ENCODE results near the gene SP110. TPM values are rescaled to one million over a fixed set of nuclear protein-coding genes. Genes with fewer than 3 reads are reported as not detected.

SP110 gene
- total and polyA plus RNA-seq, 5 donors from 2014 or later, result 74.5 to 131 (median 87.9) TPM

- Mint-ChIP-seq H3K27ac (no peak overlapping the region), H3K9me3 (peaks cover 3 to 17% (median 6%) of the 10 kb centered on the region in 7 donors), H3K4me3 (peak overlapping the region in 3 of 4 donors; percentile 3 to 32 (median 7)), H3K4me1 (peaks cover 33 to 55% (median 41%) of the 10 kb centered on the region in 4 donors), H3K27me3 (no peaks in the 10 kb centered on the region), H3K36me3 (peaks cover 67% of the 10 kb centered on the region)
- ATAC-seq (ENCODE audit: low read depth in 2 of 2) (no peak), DNase-seq (no peak)
- Histone ChIP-seq H3K36me3 (ENCODE audit: control insufficient read depth, insufficient read depth, low read length) (peaks cover 46% of the 10 kb centered on the region), H3K9me3 (ENCODE audit: control insufficient read depth in 2 of 2, low read length in 2 of 2) (peaks cover 12 to 14% of the 10 kb centered on the region in 2 experiments), H3K27me3 (ENCODE audit: control insufficient read depth, insufficient read depth, low read length) (no peaks in the 10 kb centered on the region), H3K4me3 (ENCODE audit: low read depth, low read length) (peak overlapping the region; percentile 13), H3K4me1 (ENCODE audit: control insufficient read depth, insufficient read depth, low read length, poor library complexity, severe bottlenecking) (peaks cover 18% of the 10 kb centered on the region), H3K27ac (ENCODE audit: insufficient read depth, low read length, poor library complexity, severe bottlenecking) (no peak overlapping the region)
Observed at GRCh38 chr2:230234122-230234722, 14.4 kb upstream of the SP110 start.

- DNase-seq (no peak), ATAC-seq (ENCODE audit: low read depth in 2 of 2) (no peak)
- Mint-ChIP-seq H3K4me3 (peak overlapping the region; percentile 1 to 87 (median 54)), H3K9me3 (peaks cover 3 to 17% (median 6%) of the 10 kb centered on the region in 7 donors), H3K4me1 (peaks cover 53 to 75% (median 63%) of the 10 kb centered on the region in 4 donors), H3K27me3 (no peaks in the 10 kb centered on the region), H3K27ac (no peak overlapping the region), H3K36me3 (peaks cover 45% of the 10 kb centered on the region)
- no peak overlapping the region for H3K4me3 ChIP-seq (ENCODE audit: low read depth, low read length)
- H3K27me3 ChIP-seq (ENCODE audit: control insufficient read depth, insufficient read depth, low read length), result no peaks in the 10 kb centered on the region
- peaks cover 12 to 14% of the 10 kb centered on the region in 2 experiments for H3K9me3 ChIP-seq (ENCODE audit: control insufficient read depth in 2 of 2, low read length in 2 of 2)
- H3K27ac ChIP-seq (ENCODE audit: insufficient read depth, low read length, poor library complexity, severe bottlenecking), result no peak overlapping the region
- H3K4me1 ChIP-seq (ENCODE audit: control insufficient read depth, insufficient read depth, low read length, poor library complexity, severe bottlenecking), result peaks cover 45% of the 10 kb centered on the region
- H3K36me3 ChIP-seq (ENCODE audit: control insufficient read depth, insufficient read depth, low read length), result peaks cover 21% of the 10 kb centered on the region
Observed at GRCh38 chr2:230231251-230231650, 11.5 kb upstream of the SP110 start.

DNA sequence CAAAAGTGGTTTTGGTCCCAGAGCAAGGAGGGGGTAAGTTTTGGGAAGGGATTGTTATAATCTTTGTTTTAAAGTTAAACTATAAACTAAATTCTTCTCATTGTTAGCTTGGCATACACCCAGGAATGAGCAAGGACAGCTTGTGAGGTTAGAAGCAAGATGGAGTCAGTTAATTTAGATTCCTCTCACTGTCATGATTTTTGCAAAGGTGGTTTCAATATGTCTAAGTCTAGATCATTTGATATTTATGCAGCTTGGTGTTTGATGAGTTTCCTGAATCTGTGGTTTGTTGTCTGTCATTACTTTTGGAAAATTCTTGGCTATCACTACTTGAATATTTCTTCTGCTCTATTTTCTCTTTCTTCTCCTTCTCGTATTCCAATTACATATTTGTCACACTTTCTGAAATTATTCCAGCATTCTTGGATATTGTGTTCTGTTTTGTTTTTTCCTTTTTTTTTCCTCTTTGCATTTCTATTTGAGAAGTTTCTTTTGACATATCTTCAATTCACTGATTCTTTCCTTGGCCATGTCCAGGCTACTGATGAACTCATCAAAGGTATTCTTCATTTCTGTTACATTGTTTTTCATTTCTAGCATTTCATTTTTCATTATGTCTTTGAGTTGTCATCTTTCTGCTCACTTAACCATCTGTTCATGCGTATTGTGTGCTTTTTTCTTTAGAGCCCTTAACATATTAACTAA is 10.9 kb upstream of the SP110 start:
- H3K4me3 ChIP-seq (ENCODE audit: low read depth, low read length), result peak overlapping the region; percentile 26
- no peak overlapping the region for H3K27ac ChIP-seq (ENCODE audit: insufficient read depth, low read length, poor library complexity, severe bottlenecking)
- H3K27me3 ChIP-seq (ENCODE audit: control insufficient read depth, insufficient read depth, low read length), result no peaks in the 10 kb centered on the region
- peaks cover 3 to 17% (median 6%) of the 10 kb centered on the region in 7 donors for H3K9me3 Mint-ChIP-seq
- no peak for ATAC-seq (ENCODE audit: low read depth in 2 of 2)
- peak overlapping the region; percentile 36 to 87 (median 54) for H3K4me3 Mint-ChIP-seq
- H3K36me3 Mint-ChIP-seq, result peaks cover 45% of the 10 kb centered on the region
- no peak for DNase-seq
- peak overlapping the region in 2 of 3 donors; percentile 59 to 72 for H3K27ac Mint-ChIP-seq
- H3K27me3 Mint-ChIP-seq, result no peaks in the 10 kb centered on the region
- peaks cover 21% of the 10 kb centered on the region for H3K36me3 ChIP-seq (ENCODE audit: control insufficient read depth, insufficient read depth, low read length)
- H3K4me1 Mint-ChIP-seq, result peaks cover 56 to 77% (median 65%) of the 10 kb centered on the region in 4 donors
- peaks cover 12 to 14% of the 10 kb centered on the region in 2 experiments for H3K9me3 ChIP-seq (ENCODE audit: control insufficient read depth in 2 of 2, low read length in 2 of 2)
- H3K4me1 ChIP-seq (ENCODE audit: control insufficient read depth, insufficient read depth, low read length, poor library complexity, severe bottlenecking), result peaks cover 50% of the 10 kb centered on the region

GRCh38 chr2:230230087-230230486 is 10.3 kb upstream of the SP110 start:
- no peaks in the 10 kb centered on the region for H3K27me3 ChIP-seq (ENCODE audit: control insufficient read depth, insufficient read depth, low read length)
- H3K27ac Mint-ChIP-seq, result peak overlapping the region in 1 of 3 donors; percentile 59
- ATAC-seq (ENCODE audit: low read depth in 2 of 2), result no peak
- peaks cover 17% of the 10 kb centered on the region for H3K36me3 ChIP-seq (ENCODE audit: control insufficient read depth, insufficient read depth, low read length)
- peak overlapping the region in 1 of 4 donors; percentile 62 for H3K4me3 Mint-ChIP-seq
- H3K9me3 Mint-ChIP-seq, result peaks cover 3 to 17% (median 6%) of the 10 kb centered on the region in 7 donors
- peaks cover 56 to 81% (median 66%) of the 10 kb centered on the region in 4 donors for H3K4me1 Mint-ChIP-seq
- no peak for DNase-seq
- H3K36me3 Mint-ChIP-seq, result peaks cover 40% of the 10 kb centered on the region
- peak overlapping the region; percentile 26 for H3K4me3 ChIP-seq (ENCODE audit: low read depth, low read length)
- H3K27ac ChIP-seq (ENCODE audit: insufficient read depth, low read length, poor library complexity, severe bottlenecking), result no peak overlapping the region
- H3K4me1 ChIP-seq (ENCODE audit: control insufficient read depth, insufficient read depth, low read length, poor library complexity, severe bottlenecking), result peaks cover 51% of the 10 kb centered on the region
- H3K9me3 ChIP-seq (ENCODE audit: control insufficient read depth in 2 of 2, low read length in 2 of 2), result peaks cover 12 to 14% of the 10 kb centered on the region in 2 experiments
- H3K27me3 Mint-ChIP-seq, result no peaks in the 10 kb centered on the region

GRCh38 chr2:230227216-230227615 is 7.4 kb upstream of the SP110 start:
- H3K27ac Mint-ChIP-seq, result peak overlapping the region; percentile 88 to 96 (median 89)
- peaks cover 12 to 14% of the 10 kb centered on the region in 2 experiments for H3K9me3 ChIP-seq (ENCODE audit: control insufficient read depth in 2 of 2, low read length in 2 of 2)

GRCh38 chr2:230226051-230226551 is 6.3 kb upstream of the SP110 start:
- Mint-ChIP-seq H3K4me1 (peaks cover 43 to 80% (median 59%) of the 10 kb centered on the region in 4 donors), H3K36me3 (peaks cover 19% of the 10 kb centered on the region), H3K4me3 (peak overlapping the region; percentile 86 to 92 (median 90)), H3K9me3 (peaks cover 0 to 14% (median 3%) of the 10 kb centered on the region in 7 donors), H3K27ac (peak overlapping the region; percentile 98 to 99 (median 99)), H3K27me3 (no peaks in the 10 kb centered on the region)
- Histone ChIP-seq H3K4me1 (ENCODE audit: control insufficient read depth, insufficient read depth, low read length, poor library complexity, severe bottlenecking) (peaks cover 55% of the 10 kb centered on the region), H3K9me3 (ENCODE audit: control insufficient read depth in 2 of 2, low read length in 2 of 2) (peaks cover 10 to 13% of the 10 kb centered on the region in 2 experiments), H3K27ac (ENCODE audit: insufficient read depth, low read length, poor library complexity, severe bottlenecking) (peak overlapping the region; percentile 90), H3K36me3 (ENCODE audit: control insufficient read depth, insufficient read depth, low read length) (peaks cover 12% of the 10 kb centered on the region), H3K4me3 (ENCODE audit: low read depth, low read length) (peak overlapping the region; percentile 95), H3K27me3 (ENCODE audit: control insufficient read depth, insufficient read depth, low read length) (no peaks in the 10 kb centered on the region)
- ATAC-seq (ENCODE audit: low read depth in 2 of 2), result peak; percentile 35 to 36
- peak in 2 of 3 donors; percentile 20 to 61 for DNase-seq

More at GRCh38 chr2:230227216-230227615, 7.4 kb upstream of the SP110 start:
- peak overlapping the region; percentile 95 for H3K4me3 ChIP-seq (ENCODE audit: low read depth, low read length)
- H3K4me1 Mint-ChIP-seq, result peaks cover 44 to 83% (median 61%) of the 10 kb centered on the region in 4 donors
- H3K27me3 ChIP-seq (ENCODE audit: control insufficient read depth, insufficient read depth, low read length), result no peaks in the 10 kb centered on the region
- peak overlapping the region; percentile 90 for H3K27ac ChIP-seq (ENCODE audit: insufficient read depth, low read length, poor library complexity, severe bottlenecking)
- DNase-seq, result no peak
- no peaks in the 10 kb centered on the region for H3K27me3 Mint-ChIP-seq
- peaks cover 14% of the 10 kb centered on the region for H3K36me3 ChIP-seq (ENCODE audit: control insufficient read depth, insufficient read depth, low read length)
- no peak for ATAC-seq (ENCODE audit: low read depth in 2 of 2)
- peak overlapping the region; percentile 82 to 94 (median 88) for H3K4me3 Mint-ChIP-seq
- H3K4me1 ChIP-seq (ENCODE audit: control insufficient read depth, insufficient read depth, low read length, poor library complexity, severe bottlenecking), result peaks cover 58% of the 10 kb centered on the region
- H3K9me3 Mint-ChIP-seq, result peaks cover under 1 to 17% (median 6%) of the 10 kb centered on the region in 7 donors
- peaks cover 24% of the 10 kb centered on the region for H3K36me3 Mint-ChIP-seq

GRCh38 chr2:230225486-230225885 is 5.7 kb upstream of the SP110 start, which contains the start of gene SP140:
Gene SP140 (plus strand): TSS chr2:230225736. CDS start chr2:230225845, 109 bp downstream.
- Histone ChIP-seq H3K27ac (ENCODE audit: insufficient read depth, low read length, poor library complexity, severe bottlenecking) (peak within 1 kb of the TSS; percentile 90), H3K9me3 (ENCODE audit: control insufficient read depth in 2 of 2, low read length in 2 of 2) (peaks cover 5 to 7% of the 10 kb centered on the region in 2 experiments), H3K4me1 (ENCODE audit: control insufficient read depth, insufficient read depth, low read length, poor library complexity, severe bottlenecking) (peaks cover 56% of the 10 kb centered on the region), H3K36me3 (ENCODE audit: control insufficient read depth, insufficient read depth, low read length) (peaks cover 7% of the 10 kb centered on the region), H3K27me3 (ENCODE audit: control insufficient read depth, insufficient read depth, low read length) (no peaks in the 10 kb centered on the region), H3K4me3 (ENCODE audit: low read depth, low read length) (peak within 1 kb of the TSS; percentile 95)
- peaks cover 0 to 8% (median 0%) of the 10 kb centered on the region in 7 donors for H3K9me3 Mint-ChIP-seq
- DNase-seq (peak; percentile 76 to 93 (median 86)), ATAC-seq (ENCODE audit: low read depth in 2 of 2) (peak; percentile 93)
- peaks cover 37 to 75% (median 56%) of the 10 kb centered on the region in 4 donors for H3K4me1 Mint-ChIP-seq
- peak within 1 kb of the TSS; percentile 98 to 99 (median 99) for H3K27ac Mint-ChIP-seq
- peaks cover 12% of the 10 kb centered on the region for H3K36me3 Mint-ChIP-seq
- peak within 1 kb of the TSS; percentile 86 to 92 (median 90) for H3K4me3 Mint-ChIP-seq
- H3K27me3 Mint-ChIP-seq, result no peaks in the 10 kb centered on the region

Measured in CD4-positive, CD25-positive, alpha-beta regulatory T cell (primary cell).